HUES64 (cell line): ENCODE data around the gene WNT6.

Source experiments
- H3K27ac ChIP-seq: 2 replicates; pipeline ENCODE4 v1.7.0; 2013; ENCODE audit warnings: low read depth, low read length, inconsistent platforms
- H3K27me3 ChIP-seq: 2 replicates; pipeline ENCODE4 v1.6.1; 2013; ENCODE audit warnings: mild to moderate bottlenecking, low read length; ENCODE audit not compliant: insufficient read depth
- H3K36me3 ChIP-seq: 2 replicates; pipeline ENCODE4 v1.6.1; 2013; ENCODE audit warnings: mild to moderate bottlenecking, low read length; ENCODE audit not compliant: insufficient read depth
- H3K4me1 ChIP-seq: 2 replicates; pipeline ENCODE4 v1.6.1; 2013; ENCODE audit warnings: mild to moderate bottlenecking, low read length, moderate library complexity; ENCODE audit not compliant: insufficient read depth
- H3K4me3 ChIP-seq: 2 replicates; pipeline ENCODE4 v1.5.1; 2013; ENCODE audit warnings: mild to moderate bottlenecking, low read length, moderate library complexity
- H3K9ac ChIP-seq: 2 replicates; pipeline ENCODE4 v1.6.1; 2013; ENCODE audit warnings: mild to moderate bottlenecking, low read depth, low read length
- H3K9me3 ChIP-seq: 2 replicates; pipeline ENCODE4 v1.6.1; 2013; ENCODE audit warnings: low read depth, low read length; ENCODE audit not compliant: insufficient read depth
- WGBS: fragments of 150-250, 120-280 bp; methylation state at CpG from one replicate; pipeline ENCODE4 v1.1.7; 2013; ENCODE audit warnings: missing lambda C conversion rate; 5-methylcytosine and 5-hydroxymethylcytosine counted together

Gene WNT6

GRCh38 chr2:218820746-218821369 is 38.7 kb upstream of the WNT6 start:
- WGBS = 95% methylated on average over 15 of the region's 15 CpGs
- Histone ChIP-seq H3K36me3 (no peaks in the 10 kb centered on the region), H3K9me3 (no peaks in the 10 kb centered on the region), H3K9ac (no peak overlapping the region), H3K4me1 (no peaks in the 10 kb centered on the region), H3K27ac (no peak overlapping the region), H3K27me3 (no peaks in the 10 kb centered on the region), H3K4me3 (no peak overlapping the region)

GRCh38 chr2:218821605-218822211 is 37.9 kb upstream of the WNT6 start:
- Histone ChIP-seq H3K27ac (no peak overlapping the region), H3K4me3 (no peak overlapping the region), H3K27me3 (no peaks in the 10 kb centered on the region), H3K4me1 (no peaks in the 10 kb centered on the region), H3K9me3 (no peaks in the 10 kb centered on the region), H3K36me3 (no peaks in the 10 kb centered on the region), H3K9ac (no peak overlapping the region)
- WGBS = 92% methylated on average over 9 of the region's 9 CpGs

GRCh38 chr2:218822622-218823021 is 37.0 kb upstream of the WNT6 start:
- Histone ChIP-seq H3K4me1 (no peaks in the 10 kb centered on the region), H3K9me3 (no peaks in the 10 kb centered on the region), H3K27me3 (no peaks in the 10 kb centered on the region), H3K36me3 (no peaks in the 10 kb centered on the region), H3K9ac (no peak overlapping the region), H3K27ac (no peak overlapping the region), H3K4me3 (no peak overlapping the region)
- 82% methylated on average over 7 of the region's 7 CpGs for WGBS

- WGBS = 92% methylated on average over 9 of the region's 9 CpGs
- no peaks in the 10 kb centered on the region for H3K36me3 ChIP-seq
- no peak overlapping the region for H3K9ac ChIP-seq
- no peaks in the 10 kb centered on the region for H3K27me3 ChIP-seq
- H3K9me3 ChIP-seq = no peaks in the 10 kb centered on the region
- no peak overlapping the region for H3K27ac ChIP-seq
- H3K4me1 ChIP-seq = no peaks in the 10 kb centered on the region
- no peak overlapping the region for H3K4me3 ChIP-seq
Measured at GRCh38 chr2:218823196-218823855, 36.3 kb upstream of the WNT6 start.

- 94% methylated on average over 6 of the region's 7 CpGs for WGBS
- Histone ChIP-seq H3K4me1 (no peaks in the 10 kb centered on the region), H3K27me3 (no peaks in the 10 kb centered on the region), H3K27ac (no peak overlapping the region), H3K9me3 (no peaks in the 10 kb centered on the region), H3K4me3 (no peak overlapping the region), H3K9ac (no peak overlapping the region), H3K36me3 (no peaks in the 10 kb centered on the region)
Measured at GRCh38 chr2:218824004-218824403, 35.6 kb upstream of the WNT6 start.

GRCh38 chr2:218826791-218827190 is 32.8 kb upstream of the WNT6 start:
- 88% methylated on average over 10 of the region's 10 CpGs for WGBS
- Histone ChIP-seq H3K9ac (no peak overlapping the region), H3K4me1 (no peaks in the 10 kb centered on the region), H3K27ac (no peak overlapping the region), H3K36me3 (no peaks in the 10 kb centered on the region), H3K27me3 (no peaks in the 10 kb centered on the region), H3K4me3 (no peak overlapping the region), H3K9me3 (no peaks in the 10 kb centered on the region)

- H3K4me1 ChIP-seq = no peaks in the 10 kb centered on the region
- WGBS = 87% methylated on average over 13 of the region's 14 CpGs
Measured at GRCh38 chr2:218827701-218828476, 31.7 kb upstream of the WNT6 start.

GRCh38 chr2:218828477-218828778 is 31.2 kb upstream of the WNT6 start:
- Histone ChIP-seq H3K4me1 (no peaks in the 10 kb centered on the region), H3K9ac (no peak overlapping the region), H3K27ac (no peak overlapping the region), H3K4me3 (no peak overlapping the region), H3K9me3 (no peaks in the 10 kb centered on the region), H3K27me3 (no peaks in the 10 kb centered on the region), H3K36me3 (no peaks in the 10 kb centered on the region)
- WGBS = 91% methylated on average over 4 of the region's 4 CpGs

More at GRCh38 chr2:218827701-218828476, 31.7 kb upstream of the WNT6 start:
- H3K27me3 ChIP-seq = no peaks in the 10 kb centered on the region
- no peaks in the 10 kb centered on the region for H3K9me3 ChIP-seq
- H3K36me3 ChIP-seq = no peaks in the 10 kb centered on the region
- no peak overlapping the region for H3K9ac ChIP-seq
- no peak overlapping the region for H3K4me3 ChIP-seq
- H3K27ac ChIP-seq = no peak overlapping the region

GRCh38 chr2:218829868-218830451 is 29.6 kb upstream of the WNT6 start:
- no peaks in the 10 kb centered on the region for H3K27me3 ChIP-seq

GRCh38 chr2:218830526-218831306 is 28.9 kb upstream of the WNT6 start:
- 93% methylated on average over 3 of the region's 3 CpGs for WGBS
- no peaks in the 10 kb centered on the region for H3K27me3 ChIP-seq
- no peak overlapping the region for H3K4me3 ChIP-seq
- H3K9ac ChIP-seq = no peak overlapping the region
- H3K9me3 ChIP-seq = no peaks in the 10 kb centered on the region
- H3K36me3 ChIP-seq = no peaks in the 10 kb centered on the region
- H3K4me1 ChIP-seq = no peaks in the 10 kb centered on the region
- no peak overlapping the region for H3K27ac ChIP-seq

More at GRCh38 chr2:218829868-218830451, 29.6 kb upstream of the WNT6 start:
- Histone ChIP-seq H3K27ac (no peak overlapping the region), H3K4me1 (no peaks in the 10 kb centered on the region), H3K4me3 (no peak overlapping the region), H3K9ac (no peak overlapping the region), H3K9me3 (no peaks in the 10 kb centered on the region), H3K36me3 (no peaks in the 10 kb centered on the region)
- 88% methylated on average over 17 of the region's 17 CpGs for WGBS
